Peyer's patch (tissue), 4 donors: ENCODE measurements around the gene RPL29. TPM values are rescaled to one million over a fixed set of nuclear protein-coding genes. Genes with fewer than 3 reads are reported as not detected.
A peak's percentile ranks its signal among the peaks of the same experiment; 100 is the strongest.

ENCODE experiments used
- DNase-seq, 3 donors: peaks; one replicate each; pipeline ENCODE4 v3.0.0-alpha.2; 2017 to 2019
- H3K27ac ChIP-seq, 4 donors: fragments of 200-600 bp; sonication (generic); one replicate each; pipeline ENCODE4 v1.5.1; 2016 to 2019
- H3K27me3 ChIP-seq, 2 donors: fragments of 200-600 bp; sonication (generic); one replicate each; pipeline ENCODE4 v1.5.1; 2019
- H3K36me3 ChIP-seq, 3 donors: fragments of 200-600 bp; sonication (generic); one replicate each; pipeline ENCODE4 v1.5.1; 2016 to 2019
- H3K4me1 ChIP-seq, 4 donors: fragments of 200-600 bp; sonication (generic); one replicate each; pipeline ENCODE4 v1.5.1; 2016 to 2019
- H3K4me3 ChIP-seq, 4 donors: fragments of 200-600 bp; sonication (generic); 1 replicate in 3 of 4; 2 replicates in 1 of 4; pipeline ENCODE4 v1.5.1; 2016 to 2019; ENCODE audit warnings: mild to moderate bottlenecking in 1 of 4
- H3K9me3 ChIP-seq, 4 donors: fragments of 200-600 bp; sonication (generic); one replicate each; pipeline ENCODE4 v1.5.1; 2016 to 2019; ENCODE audit warnings: mild to moderate bottlenecking in 1 of 4
- CTCF ChIP-seq, 6 experiments: fragments of 450-650 bp in 4 of 6; fragments of 200-600 bp in 2 of 6; sonication (generic) in 1 of 6; IDR thresholded peaks; one replicate each; pipeline ENCODE4 v1.5.1; 2017 to 2019; ENCODE audit warnings: antibody characterized with exemption in 6 of 6, mild to moderate bottlenecking in 3 of 6, moderate library complexity in 1 of 6
- POLR2A ChIP-seq, 2 donors: fragments of 450-650 bp; IDR thresholded peaks; one replicate each; pipeline ENCODE4 v1.5.1; 2017; ENCODE audit warnings: antibody characterized with exemption in 2 of 2, mild to moderate bottlenecking in 2 of 2, moderate library complexity in 2 of 2
- small RNA-seq, 2 donors: library from RNA; depleted of rRNA; stranded (forward); fragments of <200 nt; gene quantifications; one replicate each; pipeline ENCODE3, GENCODE V24; 2016
- total RNA-seq, 4 donors: library from RNA; depleted of rRNA; stranded (reverse); fragments of >200 nt; gene quantifications; one replicate each; pipeline ENCODE4 v1.1.0, GENCODE V29; 2016

Gene RPL29
- total RNA-seq, 4 donors from 2014 or later, result 643 to 841 (median 711) TPM

DNA sequence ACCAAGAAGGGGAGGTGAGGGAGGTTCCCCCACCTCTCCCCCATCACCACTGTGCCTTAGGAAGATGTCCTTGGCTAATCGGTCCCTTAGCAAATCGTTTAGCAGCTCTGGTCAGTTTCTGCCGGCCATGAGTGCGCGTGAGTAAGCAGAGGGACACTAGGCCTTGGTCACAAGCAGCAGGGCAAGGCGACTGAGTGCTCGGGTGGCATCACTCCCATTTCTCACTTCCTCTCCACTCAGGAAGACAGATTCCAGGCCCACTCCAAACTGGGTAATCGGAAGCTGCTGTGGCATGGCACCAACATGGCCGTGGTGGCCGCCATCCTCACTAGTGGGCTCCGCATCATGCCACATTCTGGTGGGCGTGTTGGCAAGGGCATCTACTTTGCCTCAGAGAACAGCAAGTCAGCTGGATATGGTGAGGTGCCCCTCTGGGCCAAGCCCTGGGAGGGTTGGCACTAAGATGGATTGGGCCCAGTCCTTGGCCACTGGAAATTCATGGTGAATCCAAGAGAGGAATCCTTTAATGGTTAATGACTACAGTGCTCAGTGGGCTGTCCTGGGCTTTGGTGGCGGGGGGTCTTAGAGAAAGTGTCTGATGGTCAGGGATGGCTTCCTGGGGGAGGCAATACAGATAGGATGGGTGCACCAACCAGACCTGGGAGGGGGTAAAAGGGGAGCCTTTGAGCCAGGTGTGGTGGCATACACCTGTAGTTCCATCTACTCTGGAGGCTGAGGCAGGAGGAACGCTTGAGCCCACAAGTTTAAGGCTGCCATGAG lies 49.6 kb downstream of the RPL29 start:
- Histone ChIP-seq H3K36me3 (peaks cover 0 to 15% (median 0%) of the 10 kb centered on the region in 3 donors), H3K27ac (no peak overlapping the region), H3K9me3 (no peaks in the 10 kb centered on the region), H3K4me1 (peaks cover 0 to 18% (median 14%) of the 10 kb centered on the region in 4 donors), H3K4me3 (no peak overlapping the region), H3K27me3 (no peaks in the 10 kb centered on the region)
- TF ChIP-seq CTCF (IDR thresholded peaks at IDR 0.05) (no peak), POLR2A (IDR thresholded peaks at IDR 0.05) (no peak)
- peak in 1 of 3 donors; percentile 41 for DNase-seq

DNA sequence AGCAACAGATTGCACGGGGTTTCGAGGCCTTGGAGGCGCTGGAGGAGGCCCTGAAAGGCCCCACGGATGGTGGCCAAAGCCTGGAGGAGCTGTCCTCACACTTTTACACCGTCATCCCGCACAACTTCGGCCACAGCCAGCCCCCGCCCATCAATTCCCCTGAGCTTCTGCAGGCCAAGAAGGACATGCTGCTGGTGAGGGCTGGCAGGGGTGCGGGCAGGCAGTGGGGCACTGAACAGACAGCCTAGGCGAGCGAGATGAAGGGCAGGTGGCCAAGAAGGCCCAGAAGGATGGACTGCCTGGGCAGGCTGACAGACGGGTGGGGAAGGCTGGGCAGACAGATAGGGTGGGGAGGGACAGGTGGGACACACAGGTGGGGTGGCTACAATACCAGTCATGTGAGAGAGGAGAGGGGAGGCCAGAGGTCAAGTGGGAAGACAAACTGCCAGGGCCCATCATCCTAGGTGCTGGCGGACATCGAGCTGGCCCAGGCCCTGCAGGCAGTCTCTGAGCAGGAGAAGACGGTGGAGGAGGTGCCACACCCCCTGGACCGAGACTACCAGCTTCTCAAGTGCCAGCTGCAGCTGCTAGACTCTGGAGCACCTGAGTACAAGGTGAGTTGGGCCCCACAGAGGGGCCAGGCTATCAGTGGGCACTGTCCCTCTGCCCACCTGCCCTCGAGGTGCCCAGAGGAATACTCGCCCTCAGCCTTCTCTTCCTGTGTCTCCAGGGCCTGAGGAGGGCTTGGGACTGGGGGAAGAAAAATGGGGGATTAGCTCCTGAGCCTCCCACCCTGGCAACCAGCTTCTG lies 50.5 kb downstream of the RPL29 start:
- H3K4me3 ChIP-seq, result no peak overlapping the region
- no peaks in the 10 kb centered on the region for H3K27me3 ChIP-seq
- H3K36me3 ChIP-seq, result peaks cover 0 to 15% (median 0%) of the 10 kb centered on the region in 3 donors
- H3K4me1 ChIP-seq, result peaks cover 0 to 26% (median 18%) of the 10 kb centered on the region in 4 donors
- DNase-seq, result peak in 1 of 3 donors; percentile 44
- H3K27ac ChIP-seq, result no peak overlapping the region
- no peaks in the 10 kb centered on the region for H3K9me3 ChIP-seq
- TF ChIP-seq POLR2A (IDR thresholded peaks at IDR 0.05) (no peak), CTCF (IDR thresholded peaks at IDR 0.05) (no peak)

DNA sequence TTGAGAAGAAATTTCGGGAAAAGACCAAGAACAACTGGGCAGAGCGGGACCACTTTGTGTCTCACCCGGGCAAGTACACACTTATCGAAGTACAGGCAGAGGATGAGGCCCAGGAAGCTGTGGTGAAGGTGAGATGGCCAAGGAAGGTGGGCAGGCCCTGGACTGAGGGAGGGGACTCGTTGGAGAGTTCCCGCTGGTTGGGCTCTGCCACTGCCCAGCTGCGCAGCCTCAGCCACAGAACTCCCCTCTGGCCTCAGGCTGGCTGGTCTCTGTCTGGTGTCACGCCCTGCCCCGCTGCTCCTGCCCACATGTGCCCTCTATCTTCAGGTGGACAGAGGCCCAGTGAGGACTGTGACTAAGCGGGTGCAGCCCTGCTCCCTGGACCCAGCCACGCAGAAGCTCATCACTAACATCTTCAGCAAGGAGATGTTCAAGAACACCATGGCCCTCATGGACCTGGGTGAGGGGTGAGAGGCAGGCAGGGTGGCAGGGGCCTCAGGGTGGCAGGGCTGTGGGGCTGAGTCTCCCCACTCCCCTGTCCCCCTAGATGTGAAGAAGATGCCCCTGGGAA lies 51.2 kb downstream of the RPL29 start:
- TF ChIP-seq CTCF (IDR thresholded peaks at IDR 0.05) (no peak), POLR2A (IDR thresholded peaks at IDR 0.05) (no peak)
- H3K9me3 ChIP-seq, result no peaks in the 10 kb centered on the region
- H3K36me3 ChIP-seq, result peaks cover 0 to 15% (median 0%) of the 10 kb centered on the region in 3 donors
- H3K27me3 ChIP-seq, result no peaks in the 10 kb centered on the region
- no peak overlapping the region for H3K4me3 ChIP-seq
- H3K4me1 ChIP-seq, result peaks cover 0 to 28% (median 18%) of the 10 kb centered on the region in 4 donors
- H3K27ac ChIP-seq, result peak overlapping the region in 1 of 4 donors; percentile 48
- DNase-seq, result peak in 2 of 3 donors; percentile 49 to 51

Small RNA genes within 50 kb of the gene (small RNA-seq; reads per million reads assigned to genes)
- gene AC115284.1, result 0 reads per million in 2 donors

Other genes starting within 250 kb of the RPL29 start
- not detected for gene IQCF6, start 216.7 kb downstream of the RPL29 start, total RNA-seq
- not detected for gene IQCF2, start 134.3 kb downstream of the RPL29 start, total RNA-seq
- gene IQCF5, start 120.3 kb downstream of the RPL29 start, total RNA-seq, result not detected
- not detected for gene IQCF1, start 92.5 kb downstream of the RPL29 start, total RNA-seq
- gene RRP9, start 54.0 kb downstream of the RPL29 start, total RNA-seq, result 10 to 100 TPM in 1 of 4 donors, 1 to 10 TPM in 3; 4.7 to 17.3 (median 7.7) TPM
- 100 to 1,000 TPM; 100 to 157 (median 137) TPM for gene PARP3, start 53.5 kb downstream of the RPL29 start, total RNA-seq
- gene GPR62, start 40.5 kb downstream of the RPL29 start, total RNA-seq, result not detected
- 10 to 100 TPM; 31.3 to 44.7 (median 37.7) TPM for gene PCBP4, start 28.4 kb downstream of the RPL29 start, total RNA-seq
- 100 to 1,000 TPM in 3 of 4 donors, 10 to 100 TPM in 1; 43.7 to 135 (median 127) TPM for gene ABHD14B, start 21.8 kb downstream of the RPL29 start, total RNA-seq
- 10 to 100 TPM in 2 of 4 donors, 1 to 10 TPM in 2; 3.9 to 11.6 (median 7.7) TPM for gene ABHD14A, start 20.8 kb downstream of the RPL29 start, total RNA-seq
- 100 to 1,000 TPM in 3 of 4 donors, 10 to 100 TPM in 1; 95.7 to 977 (median 609) TPM for gene ACY1, start 12.4 kb downstream of the RPL29 start, total RNA-seq
- gene DUSP7, start 60.7 kb upstream of the RPL29 start, total RNA-seq, result 1 to 10 TPM; 3.3 to 7.1 (median 6.0) TPM
- gene POC1A, start 158.5 kb upstream of the RPL29 start, total RNA-seq, result 1 to 10 TPM; 3.4 to 9.3 (median 6.5) TPM
- gene ALAS1, start 202.3 kb upstream of the RPL29 start, total RNA-seq, result 10 to 100 TPM; 73.3 to 92.8 (median 89.8) TPM
- gene TLR9, start 229.8 kb upstream of the RPL29 start, total RNA-seq, result 1 to 10 TPM in 1 of 4 donors, under 1 TPM in 1, not detected in 2; 0.27 to 1.7 TPM
- gene TWF2, start 243.3 kb upstream of the RPL29 start, total RNA-seq, result 10 to 100 TPM; 46.2 to 68.8 (median 59.3) TPM
- gene PPM1M, start 249.9 kb upstream of the RPL29 start, total RNA-seq, result 10 to 100 TPM in 1 of 4 donors, 1 to 10 TPM in 3; 4.0 to 32.2 (median 6.7) TPM